GM13976 (cell line): ENCODE results near the gene TMEM39B.
"Not testable (repeated sequence)": the region's sequence is repeated elsewhere in the genome, so short reads cannot be mapped to it uniquely, and the experiment has no call there.

ENCODE experiments used
- DNase-seq: peaks from one replicate; pipeline ENCODE4 v3.0.0; 2012; ENCODE audit warnings: low spot score
- in situ Hi-C: fragments of 300-500 bp; cut with MboI; formaldehyde crosslinking; loops from one replicate; pipeline ENCODE4 v1.12.0; 2022; ENCODE audit warnings: low sequenced_read_pairs, mixed read lengths, inconsistent platforms; ENCODE audit not compliant: unreplicated experiment
- TF ChIP-seq, protein P1 (sequence below): IDR thresholded peaks from 2 replicates; pipeline ENCODE4 v1.5.1; 2012; ENCODE audit warnings: borderline replicate concordance, mild to moderate bottlenecking; ENCODE audit not compliant: insufficient read depth; ENCODE audit errors: extremely low read depth, missing control alignments, control extremely low read depth

Gene TMEM39B

DNA sequence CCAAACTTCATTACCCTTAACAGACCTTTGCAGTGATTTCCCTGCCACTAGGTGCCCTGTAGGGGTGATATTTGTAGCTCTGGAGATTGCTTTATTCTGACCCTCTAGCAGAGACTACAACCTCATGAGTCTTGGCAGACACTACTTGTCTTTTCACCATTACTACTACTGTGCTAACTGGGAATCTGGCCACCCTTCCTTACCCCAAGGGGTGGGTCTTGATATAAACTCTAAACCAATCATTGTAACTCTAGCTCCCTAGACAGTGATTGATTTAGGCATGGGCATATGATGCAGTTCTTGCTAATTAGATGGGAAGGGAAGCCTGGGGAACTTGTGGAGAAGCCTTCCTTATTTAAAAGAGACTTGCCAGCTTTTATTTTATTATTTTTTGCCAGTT lies 39.0 kb downstream of the TMEM39B start:
- no peak for DNase-seq
- TF ChIP-seq, protein P1, sequence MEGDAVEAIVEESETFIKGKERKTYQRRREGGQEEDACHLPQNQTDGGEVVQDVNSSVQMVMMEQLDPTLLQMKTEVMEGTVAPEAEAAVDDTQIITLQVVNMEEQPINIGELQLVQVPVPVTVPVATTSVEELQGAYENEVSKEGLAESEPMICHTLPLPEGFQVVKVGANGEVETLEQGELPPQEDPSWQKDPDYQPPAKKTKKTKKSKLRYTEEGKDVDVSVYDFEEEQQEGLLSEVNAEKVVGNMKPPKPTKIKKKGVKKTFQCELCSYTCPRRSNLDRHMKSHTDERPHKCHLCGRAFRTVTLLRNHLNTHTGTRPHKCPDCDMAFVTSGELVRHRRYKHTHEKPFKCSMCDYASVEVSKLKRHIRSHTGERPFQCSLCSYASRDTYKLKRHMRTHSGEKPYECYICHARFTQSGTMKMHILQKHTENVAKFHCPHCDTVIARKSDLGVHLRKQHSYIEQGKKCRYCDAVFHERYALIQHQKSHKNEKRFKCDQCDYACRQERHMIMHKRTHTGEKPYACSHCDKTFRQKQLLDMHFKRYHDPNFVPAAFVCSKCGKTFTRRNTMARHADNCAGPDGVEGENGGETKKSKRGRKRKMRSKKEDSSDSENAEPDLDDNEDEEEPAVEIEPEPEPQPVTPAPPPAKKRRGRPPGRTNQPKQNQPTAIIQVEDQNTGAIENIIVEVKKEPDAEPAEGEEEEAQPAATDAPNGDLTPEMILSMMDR, result no peak
- in situ Hi-C loops, result no loop called here

DNA sequence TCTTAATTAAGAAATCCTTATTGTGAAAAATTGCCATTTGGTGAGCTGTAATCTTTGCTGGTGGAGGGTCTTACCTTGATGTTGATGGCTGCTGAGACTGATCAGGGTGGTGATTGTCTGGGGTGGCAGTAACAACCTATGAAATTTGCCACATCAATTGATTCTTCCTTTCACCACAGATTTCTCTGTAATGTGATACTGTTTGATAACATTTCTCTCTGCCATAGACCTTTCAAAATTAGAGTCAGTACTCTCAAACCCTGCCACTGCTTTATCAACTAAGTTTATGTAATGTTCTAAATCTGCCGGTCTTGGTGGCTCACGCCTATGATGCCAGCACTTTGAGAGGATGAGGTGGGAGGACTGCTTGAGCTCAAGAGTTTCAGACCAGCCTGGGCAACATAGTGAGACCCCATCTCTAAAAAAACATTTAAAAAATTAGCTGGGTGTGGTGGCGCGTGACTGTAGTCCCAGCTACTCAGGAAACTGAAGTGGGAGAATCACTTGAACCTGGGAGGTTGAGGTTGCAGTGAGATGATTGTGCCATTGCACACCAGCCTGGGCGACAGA lies 40.2 kb downstream of the TMEM39B start:
- in situ Hi-C loops, result no loop called here
- TF ChIP-seq, protein P1, result no peak

DNA sequence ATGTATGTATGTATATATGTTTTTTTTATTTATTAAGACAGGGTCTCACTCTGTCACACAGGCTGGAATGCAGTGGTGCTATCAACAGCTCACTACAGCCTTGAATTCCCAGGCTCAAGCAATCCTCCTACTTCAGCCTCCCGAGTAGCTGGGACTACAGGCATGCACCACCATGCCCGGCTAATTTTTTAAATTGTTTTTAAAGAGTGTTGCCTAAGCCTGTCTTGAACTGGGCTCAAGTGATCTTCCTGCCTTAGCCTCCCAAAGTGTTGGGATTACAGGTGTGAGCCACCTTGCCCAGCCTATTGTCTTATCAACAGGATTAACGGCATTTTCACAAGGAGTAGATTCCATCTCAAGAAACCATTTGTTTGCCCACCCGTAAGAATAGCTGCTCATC lies 40.7 kb downstream of the TMEM39B start:
- in situ Hi-C loops, DNase-seq: not testable (repeated sequence)

More for the DNA sequence above, 40.2 kb downstream of the TMEM39B start:
- no peak for DNase-seq

DNA sequence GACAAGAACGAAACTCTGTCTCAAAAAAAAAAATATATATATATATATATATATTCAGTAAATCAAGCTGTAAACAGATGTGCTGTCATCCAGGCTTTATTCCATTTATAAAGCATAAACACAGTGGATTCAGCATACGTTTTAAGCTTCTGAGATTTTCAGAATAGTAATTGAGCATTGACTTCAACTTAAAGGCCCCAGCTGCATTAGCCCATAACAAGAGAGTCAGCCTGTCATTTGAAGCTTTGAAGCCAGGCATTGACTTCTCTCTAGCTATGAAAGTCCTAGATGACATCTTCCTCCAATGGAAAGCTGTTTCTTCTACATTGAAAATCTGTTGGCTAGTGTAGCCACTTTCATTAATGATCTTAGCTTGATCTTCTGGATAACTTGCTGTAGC lies 41.7 kb downstream of the TMEM39B start:
- no peak for DNase-seq
- in situ Hi-C loops, result no loop called here
- TF ChIP-seq, protein P1, result no peak

DNA sequence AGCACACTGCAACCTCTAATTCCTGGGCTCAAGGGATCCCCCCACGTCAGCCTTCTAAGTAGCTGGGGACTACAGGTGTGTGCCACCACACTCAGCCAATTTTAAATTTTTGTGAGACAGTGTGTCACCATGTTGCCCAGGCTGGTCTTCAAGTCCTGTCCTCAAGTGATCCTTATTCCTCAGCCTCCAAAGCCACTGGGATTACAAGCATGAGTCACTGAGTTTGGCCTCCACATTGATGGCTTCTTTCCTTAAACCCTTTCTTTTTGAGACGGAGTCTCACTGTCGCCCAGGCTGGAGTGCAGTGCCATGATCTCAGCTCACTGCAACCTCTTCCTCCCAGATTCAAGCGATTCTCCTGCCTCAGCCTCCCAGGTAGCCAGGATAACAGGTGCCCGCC lies 42.8 kb downstream of the TMEM39B start:
- DNase-seq, result no peak
- in situ Hi-C loops, result no loop called here
- TF ChIP-seq, protein P1, result no peak

DNA sequence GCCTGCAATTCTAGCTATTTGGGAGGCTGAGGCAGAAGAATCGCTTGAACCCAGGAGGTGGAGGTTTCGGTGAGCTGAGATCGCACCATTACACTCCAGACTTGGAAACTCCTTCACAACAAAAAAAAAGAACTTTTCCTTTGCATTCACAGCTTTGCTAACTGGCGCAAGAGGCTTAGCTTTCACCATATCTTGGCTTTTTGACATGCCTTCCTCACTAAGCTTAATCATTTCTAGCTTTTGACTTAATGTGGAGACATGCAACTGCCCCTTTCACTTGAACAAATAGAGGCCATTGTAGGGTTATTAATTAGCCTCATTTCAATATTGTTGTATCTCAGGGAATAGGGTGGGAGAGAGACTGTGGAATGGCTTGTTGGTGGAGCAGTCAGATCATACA lies 43.8 kb downstream of the TMEM39B start:
- no peak for DNase-seq
- in situ Hi-C loops, result no loop called here
- TF ChIP-seq, protein P1, result no peak

DNA sequence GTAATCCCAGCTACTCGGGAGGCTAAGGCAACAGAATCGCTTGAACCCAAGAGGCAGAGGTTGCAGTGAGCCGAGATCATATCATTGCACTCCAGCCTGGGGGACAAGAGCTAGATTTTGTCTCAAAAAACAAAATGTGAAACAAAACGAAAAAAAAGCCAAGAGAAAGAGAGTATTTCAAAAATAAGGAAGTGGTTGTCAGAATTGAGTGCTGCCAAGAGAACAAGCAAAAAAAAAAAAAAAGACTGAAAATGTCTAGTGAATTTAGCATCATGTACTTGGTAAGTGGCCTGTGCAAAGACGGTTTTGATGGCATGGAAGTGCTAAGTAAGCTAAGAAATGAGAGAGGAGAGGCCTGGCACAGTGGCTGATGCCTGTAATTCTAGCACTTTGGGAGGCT lies 49.4 kb downstream of the TMEM39B start:
- TF ChIP-seq, protein P1, result no peak
- no peak for DNase-seq
- in situ Hi-C loops, result no loop called here

DNA sequence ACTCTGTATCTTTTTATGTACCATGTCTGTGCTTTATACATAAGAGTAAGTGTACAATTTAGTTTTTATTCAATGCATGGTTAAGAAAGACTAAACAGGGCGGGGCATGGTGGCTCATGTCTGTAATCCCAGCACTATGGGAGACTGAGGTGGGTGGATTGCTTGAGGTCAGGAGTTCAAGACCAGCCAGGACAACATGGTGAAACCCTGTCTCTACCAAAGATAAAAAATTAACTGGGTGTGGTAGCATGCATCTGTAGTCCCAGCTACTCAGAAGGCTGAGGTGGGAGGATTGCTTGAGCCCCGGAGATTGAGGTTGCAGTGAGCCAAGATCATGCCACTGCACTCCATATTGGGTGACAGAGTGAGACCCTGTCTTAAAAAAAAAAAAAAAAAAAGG lies 50.6 kb downstream of the TMEM39B start:
- in situ Hi-C loops, DNase-seq: not testable (repeated sequence)
